WTC11 (cell line): ENCODE data around the gene PTPN13. TPM values are rescaled to one million over a fixed set of nuclear protein-coding genes. Genes with fewer than 3 reads are reported as not detected.

Source experiments
- ATAC-seq: fragments of 200-7000 bp; cut with Tn5 transposase; 2 replicates; pipeline ENCODE4 v1.10.0; 2021; ENCODE audit warnings: mild to moderate bottlenecking, moderate library complexity
- CTCF ChIA-PET: fragments of 300-600 bp; sonication (Branson Sonifier 250); formaldehyde crosslinking; loops from one replicate; lab custom pipeline; 2021; ENCODE audit warnings: antibody characterized with exemption; lab: Charles Lee
- POLR2A ChIA-PET: fragments of 350-600 bp; sonication (Branson Sonifier 250); formaldehyde crosslinking; loops from one replicate; lab custom pipeline; 2021; ENCODE audit warnings: antibody characterized with exemption; lab: Charles Lee
- DNase-seq: peaks from one replicate; pipeline ENCODE4 v3.0.0; 2021; ENCODE audit warnings: low spot score
- H3K27ac Mint-ChIP-seq: 2 replicates; pipeline ENCODE4 v1.8.0; 2021; ENCODE audit warnings: mixed read lengths
- H3K27me3 Mint-ChIP-seq: 2 replicates; pipeline ENCODE4 v1.8.0; 2021; ENCODE audit warnings: low read depth, mild to moderate bottlenecking, moderate library complexity, mixed read lengths
- H3K36me3 Mint-ChIP-seq: 2 replicates; pipeline ENCODE4 v1.8.0; 2021; ENCODE audit warnings: mixed read lengths
- H3K4me1 Mint-ChIP-seq: 2 replicates; pipeline ENCODE4 v1.8.0; 2022; ENCODE audit warnings: mixed read lengths
- H3K4me3 Mint-ChIP-seq: 2 replicates; pipeline ENCODE4 v1.8.0; 2021; ENCODE audit warnings: mild to moderate bottlenecking, moderate library complexity, mixed read lengths
- H3K9me3 Mint-ChIP-seq: 2 replicates; pipeline ENCODE4 v1.8.0; 2021; ENCODE audit warnings: mixed read lengths
- ATF1 ChIP-seq: sonication (generic); formaldehyde crosslinking; IDR thresholded peaks from 2 replicates; pipeline ENCODE4 v1.8.1; 2023; ENCODE audit warnings: mild to moderate bottlenecking, moderate library complexity, missing genetic modification reagents
- ESRRA ChIP-seq: sonication (generic); formaldehyde crosslinking; IDR thresholded peaks from 2 replicates; pipeline ENCODE4 v1.8.1; 2022; ENCODE audit warnings: mild to moderate bottlenecking, missing genetic modification reagents, borderline replicate concordance
- ETV6 ChIP-seq: sonication (generic); formaldehyde crosslinking; IDR thresholded peaks from 2 replicates; pipeline ENCODE4 v1.8.1; 2022; ENCODE audit warnings: mild to moderate bottlenecking, missing genetic modification reagents
- FOXK1 ChIP-seq: sonication (generic); formaldehyde crosslinking; IDR thresholded peaks from 2 replicates; pipeline ENCODE4 v1.8.0; 2022; ENCODE audit warnings: mild to moderate bottlenecking, moderate library complexity, missing genetic modification reagents
- NR3C1 ChIP-seq: sonication (generic); formaldehyde crosslinking; conservative IDR thresholded peaks from 2 replicates; pipeline ENCODE4 v1.8.1; 2023; ENCODE audit warnings: low read depth, mild to moderate bottlenecking, missing genetic modification reagents
- SP1 ChIP-seq: sonication (generic); formaldehyde crosslinking; conservative IDR thresholded peaks from 2 replicates; pipeline ENCODE4 v1.8.1; 2022; ENCODE audit warnings: missing genetic modification reagents
- STAT6 ChIP-seq: sonication (generic); formaldehyde crosslinking; conservative IDR thresholded peaks from 2 replicates; pipeline ENCODE4 v1.8.1; 2023; ENCODE audit warnings: mild to moderate bottlenecking, low read depth, missing genetic modification reagents, moderate library complexity
- TEAD1 ChIP-seq: sonication (generic); formaldehyde crosslinking; IDR thresholded peaks from 2 replicates; pipeline ENCODE4 v1.8.0; 2022; ENCODE audit warnings: mild to moderate bottlenecking, missing genetic modification reagents
- ZNF121 ChIP-seq: sonication (generic); formaldehyde crosslinking; IDR thresholded peaks from 2 replicates; pipeline ENCODE4 v1.8.0; 2023; ENCODE audit warnings: missing genetic modification reagents
- ZNF219 ChIP-seq: sonication (generic); formaldehyde crosslinking; IDR thresholded peaks from 2 replicates; pipeline ENCODE4 v1.8.0; 2023; ENCODE audit warnings: missing genetic modification reagents, mild to moderate bottlenecking, borderline replicate concordance
- ZNF263 ChIP-seq: sonication (generic); formaldehyde crosslinking; IDR thresholded peaks from 2 replicates; pipeline ENCODE4 v1.8.1; 2022; ENCODE audit warnings: low read depth, mild to moderate bottlenecking, moderate library complexity, missing genetic modification reagents
- ZNF425 ChIP-seq: fragments of 250-450 bp; sonication (Bioruptor Pico); conservative IDR thresholded peaks from 2 replicates; pipeline ENCODE4 v1.9.0; 2021; ENCODE audit warnings: mild to moderate bottlenecking
- ZNF671 ChIP-seq: fragments of 250-450 bp; sonication (Bioruptor Pico); IDR thresholded peaks from 2 replicates; pipeline ENCODE4 v1.8.0; 2021; ENCODE audit warnings: mild to moderate bottlenecking
- total RNA-seq: library from RNA; stranded (reverse); gene quantifications from 3 replicates; pipeline ENCODE4 v1.2.3, GENCODE V29; 2021
- TF ChIP-seq, protein P1 (sequence below): sonication (generic); formaldehyde crosslinking; IDR thresholded peaks from 2 replicates; pipeline ENCODE4 v1.8.1; 2022; ENCODE audit warnings: mild to moderate bottlenecking, moderate library complexity, missing genetic modification reagents
- TF ChIP-seq, protein P2 (sequence below): sonication (generic); formaldehyde crosslinking; IDR thresholded peaks from 2 replicates; pipeline ENCODE4 v1.8.1; 2023; ENCODE audit warnings: mild to moderate bottlenecking, missing genetic modification reagents
- TF ChIP-seq, protein P3 (sequence below): sonication (generic); formaldehyde crosslinking; IDR thresholded peaks from 2 replicates; pipeline ENCODE4 v1.8.0; 2022; ENCODE audit warnings: mild to moderate bottlenecking, missing genetic modification reagents

The PTPN13 gene
- total RNA-seq, 1 experiment from 2014 or later, result 49.7 TPM

DNA sequence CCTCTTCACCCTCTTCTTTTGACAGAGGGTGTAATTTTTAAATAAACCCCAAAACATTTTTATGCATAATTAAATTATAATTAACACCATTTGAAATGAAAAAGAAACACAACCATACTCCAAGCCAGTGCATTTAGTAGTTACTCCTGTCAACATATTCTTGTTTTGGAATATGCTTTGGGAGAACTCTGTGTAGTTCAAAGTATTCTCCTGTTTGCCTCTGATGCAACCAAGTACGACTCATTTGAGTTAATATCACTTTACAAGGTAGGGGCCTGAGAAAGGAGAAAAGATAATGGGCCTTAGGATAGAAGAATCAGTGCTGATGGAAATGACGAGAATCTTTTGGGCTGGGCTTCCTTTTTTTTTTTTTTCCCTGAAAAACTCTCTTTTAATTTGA, 2.7 kb downstream of the PTPN13 start:
- no peak overlapping the region for H3K27ac Mint-ChIP-seq
- peak overlapping the region; percentile 96; the same call in 1 of the 2 replicates for H3K4me3 Mint-ChIP-seq
- ChIA-PET CTCF (interaction anchor here (0.7 to 1.2 kb wide), 2 partner anchors 26 to 100 kb away, joined by 4 to 6 read pairs; no protein-coding TSS in a partner anchor), POLR2A (no interaction called here)
- H3K36me3 Mint-ChIP-seq, result no peaks in the 10 kb centered on the region
- H3K4me1 Mint-ChIP-seq, result peaks cover 44% of the 10 kb centered on the region
- DNase-seq (no peak), ATAC-seq (no peak)
- no peaks in the 10 kb centered on the region for H3K27me3 Mint-ChIP-seq
- TF ChIP-seq ETV6 (CRISPR knock-in tag) (no peak), ZNF425 (CRISPR knock-in tag) (no peak), ESRRA (no peak), ZNF671 (CRISPR knock-in tag) (no peak), ATF1 (CRISPR knock-in tag) (no peak), TEAD1 (CRISPR knock-in tag) (no peak), SP1 (CRISPR knock-in tag) (no peak), STAT6 (CRISPR knock-in tag) (no peak), ZNF263 (no peak), NR3C1 (CRISPR knock-in tag) (no peak), ZNF121 (CRISPR knock-in tag) (no peak), ZNF219 (CRISPR knock-in tag) (no peak)
- TF ChIP-seq, protein P1, sequence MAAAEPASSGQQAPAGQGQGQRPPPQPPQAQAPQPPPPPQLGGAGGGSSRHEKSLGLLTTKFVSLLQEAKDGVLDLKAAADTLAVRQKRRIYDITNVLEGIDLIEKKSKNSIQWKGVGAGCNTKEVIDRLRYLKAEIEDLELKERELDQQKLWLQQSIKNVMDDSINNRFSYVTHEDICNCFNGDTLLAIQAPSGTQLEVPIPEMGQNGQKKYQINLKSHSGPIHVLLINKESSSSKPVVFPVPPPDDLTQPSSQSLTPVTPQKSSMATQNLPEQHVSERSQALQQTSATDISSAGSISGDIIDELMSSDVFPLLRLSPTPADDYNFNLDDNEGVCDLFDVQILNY (CRISPR knock-in tag), result no peak
- TF ChIP-seq, protein P2, sequence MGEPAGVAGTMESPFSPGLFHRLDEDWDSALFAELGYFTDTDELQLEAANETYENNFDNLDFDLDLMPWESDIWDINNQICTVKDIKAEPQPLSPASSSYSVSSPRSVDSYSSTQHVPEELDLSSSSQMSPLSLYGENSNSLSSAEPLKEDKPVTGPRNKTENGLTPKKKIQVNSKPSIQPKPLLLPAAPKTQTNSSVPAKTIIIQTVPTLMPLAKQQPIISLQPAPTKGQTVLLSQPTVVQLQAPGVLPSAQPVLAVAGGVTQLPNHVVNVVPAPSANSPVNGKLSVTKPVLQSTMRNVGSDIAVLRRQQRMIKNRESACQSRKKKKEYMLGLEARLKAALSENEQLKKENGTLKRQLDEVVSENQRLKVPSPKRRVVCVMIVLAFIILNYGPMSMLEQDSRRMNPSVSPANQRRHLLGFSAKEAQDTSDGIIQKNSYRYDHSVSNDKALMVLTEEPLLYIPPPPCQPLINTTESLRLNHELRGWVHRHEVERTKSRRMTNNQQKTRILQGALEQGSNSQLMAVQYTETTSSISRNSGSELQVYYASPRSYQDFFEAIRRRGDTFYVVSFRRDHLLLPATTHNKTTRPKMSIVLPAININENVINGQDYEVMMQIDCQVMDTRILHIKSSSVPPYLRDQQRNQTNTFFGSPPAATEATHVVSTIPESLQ (CRISPR knock-in tag), result no peak
- TF ChIP-seq, protein P3, sequence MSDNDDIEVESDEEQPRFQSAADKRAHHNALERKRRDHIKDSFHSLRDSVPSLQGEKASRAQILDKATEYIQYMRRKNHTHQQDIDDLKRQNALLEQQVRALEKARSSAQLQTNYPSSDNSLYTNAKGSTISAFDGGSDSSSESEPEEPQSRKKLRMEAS, result no peak
- no peaks in the 10 kb centered on the region for H3K9me3 Mint-ChIP-seq

GRCh38 chr4:86600007-86600653, 6.0 kb downstream of the PTPN13 start:
- no peak for TF ChIP-seq FOXK1
- H3K27ac Mint-ChIP-seq, result no peak overlapping the region
- no peaks in the 10 kb centered on the region for H3K27me3 Mint-ChIP-seq
- ChIA-PET POLR2A (interaction anchor here (0.5 kb wide), 1 partner anchor 1576 kb away, joined by 3 read pairs; no protein-coding TSS in a partner anchor), CTCF (interaction anchor here (1.6 to 3.6 kb wide), 2 partner anchors 14 to 101 kb away, joined by 4 to 16 read pairs; no protein-coding TSS in a partner anchor)
- H3K4me3 Mint-ChIP-seq, result no peak overlapping the region
- DNase-seq (no peak), ATAC-seq (no peak)
- no peaks in the 10 kb centered on the region for H3K36me3 Mint-ChIP-seq
- peaks cover 36% of the 10 kb centered on the region for H3K4me1 Mint-ChIP-seq
- no peaks in the 10 kb centered on the region for H3K9me3 Mint-ChIP-seq
